GM18873 (cell line): Measurements from ENCODE around the gene SLC25A26.
A peak's percentile ranks its signal among the peaks of the same experiment; 100 is the strongest.

Experiments
- ATAC-seq: cut with Tn5 transposase; IDR thresholded peaks from one replicate; pipeline ENCODE4 v1.9.1; 2021; ENCODE audit warnings: mild to moderate bottlenecking, moderate library complexity, moderate number of reproducible peaks; ENCODE audit not compliant: unreplicated experiment, low FRiP score

Gene SLC25A26

GRCh38 chr3:66392966-66393332 is 172.1 kb downstream of the SLC25A26 start:
- no peak for ATAC-seq

DNA sequence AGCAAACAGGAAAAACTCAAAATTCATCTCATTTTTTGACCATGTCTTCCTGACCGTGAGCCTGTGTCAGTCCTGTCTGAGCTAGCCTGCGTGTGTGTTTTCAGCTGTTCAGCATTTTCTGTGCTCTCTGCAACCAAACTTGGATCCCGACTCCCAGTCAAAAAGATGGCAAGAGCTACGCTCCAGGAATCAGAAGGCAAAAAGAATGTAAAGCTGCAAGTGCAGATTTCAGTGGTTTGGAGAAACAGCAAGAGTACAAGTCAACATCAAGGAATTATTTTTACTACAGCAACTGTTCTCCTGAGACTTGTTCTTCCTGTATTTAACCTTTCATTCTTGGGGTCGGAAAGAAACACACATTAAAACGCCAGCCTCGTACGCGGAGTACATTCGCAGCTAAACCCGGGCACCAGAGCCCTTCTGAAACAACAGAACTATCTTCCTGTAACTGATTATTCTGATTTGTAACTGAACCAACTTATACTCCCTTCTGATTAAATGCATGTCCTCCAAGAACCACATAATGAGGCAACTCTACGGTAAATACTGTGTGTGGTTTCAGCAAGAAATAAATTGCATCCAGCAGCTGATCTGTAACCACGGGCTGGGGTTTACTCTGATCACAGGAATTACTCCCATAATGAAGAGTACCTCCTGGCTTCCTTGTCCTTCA is 172.7 kb downstream of the SLC25A26 start:
- no peak for ATAC-seq

- ATAC-seq, result peak; percentile 83
Measured at GRCh38 chr3:66394019-66394752, 173.4 kb downstream of the SLC25A26 start.

GRCh38 chr3:66394753-66395249 is 174.0 kb downstream of the SLC25A26 start:
- ATAC-seq, result no peak

- no peak for ATAC-seq
Measured at GRCh38 chr3:66395635-66396034, 174.8 kb downstream of the SLC25A26 start.

GRCh38 chr3:66396161-66396760 is 175.5 kb downstream of the SLC25A26 start:
- ATAC-seq, result no peak

- ATAC-seq, result no peak
Measured at GRCh38 chr3:66396888-66397287, 176.1 kb downstream of the SLC25A26 start.

DNA sequence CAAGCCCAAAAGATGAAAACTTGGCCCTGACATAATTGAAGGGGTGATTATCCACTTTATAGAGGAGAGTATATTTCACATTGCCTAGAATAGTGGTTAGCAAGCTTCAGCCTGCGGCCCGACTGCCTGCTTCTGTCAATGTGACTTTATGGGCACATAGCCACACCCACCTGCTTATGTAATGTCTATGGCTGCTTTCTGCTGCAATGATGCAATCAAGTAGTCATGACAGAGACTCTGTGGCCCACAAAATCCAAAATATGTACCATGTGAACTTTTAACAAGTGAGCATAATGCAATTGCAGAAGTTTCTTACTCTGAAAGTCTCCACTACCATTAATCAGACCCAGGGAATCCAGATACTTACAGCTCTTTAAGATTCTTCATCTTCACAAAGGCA is 176.9 kb downstream of the SLC25A26 start:
- no peak for ATAC-seq

- ATAC-seq, result no peak
Measured at GRCh38 chr3:66398228-66399025, 177.6 kb downstream of the SLC25A26 start.

- no peak for ATAC-seq
Measured at GRCh38 chr3:66399529-66400232, 178.9 kb downstream of the SLC25A26 start.

DNA sequence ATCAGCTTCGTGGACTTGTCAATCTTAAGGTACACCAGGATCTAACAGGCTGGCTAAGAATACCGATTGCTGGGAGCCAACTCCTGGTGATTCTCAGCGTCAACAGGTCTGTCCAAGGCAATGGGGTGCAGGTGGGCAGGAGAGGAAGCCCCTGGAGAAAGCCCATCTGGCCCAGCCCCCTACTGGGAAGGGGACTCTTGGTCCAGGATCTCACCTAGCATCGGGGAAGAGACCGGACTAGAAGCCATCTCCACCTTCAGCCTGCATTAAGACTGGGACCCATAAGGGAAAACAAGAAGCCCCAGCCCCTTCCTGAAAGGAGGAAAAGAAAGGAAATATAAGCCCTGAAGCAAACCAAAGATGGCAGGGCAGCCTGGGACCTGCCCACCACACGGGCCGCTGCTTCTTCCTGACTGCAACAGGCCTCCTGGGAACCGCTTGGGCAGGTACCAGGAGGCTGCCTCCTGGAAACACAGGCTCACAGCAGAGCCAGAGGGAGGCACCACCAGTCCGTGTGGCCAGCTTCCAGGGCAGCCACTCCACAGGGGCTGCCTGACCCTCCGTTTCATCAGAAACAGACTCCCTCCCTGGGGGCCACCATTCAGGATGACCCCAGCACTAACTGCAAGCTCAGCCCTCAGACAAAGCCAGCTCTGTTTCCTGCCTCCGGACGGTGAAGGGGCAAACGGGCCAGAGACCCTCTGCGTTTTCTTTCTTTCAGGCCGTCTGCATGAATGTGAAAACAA is 179.8 kb downstream of the SLC25A26 start:
- no peak for ATAC-seq

- no peak for ATAC-seq
Measured at GRCh38 chr3:66401157-66401550, 180.4 kb downstream of the SLC25A26 start.

GRCh38 chr3:66401675-66402491 is 181.1 kb downstream of the SLC25A26 start:
- no peak for ATAC-seq

- ATAC-seq, result no peak
Measured at GRCh38 chr3:66402596-66403290, 181.9 kb downstream of the SLC25A26 start.

DNA sequence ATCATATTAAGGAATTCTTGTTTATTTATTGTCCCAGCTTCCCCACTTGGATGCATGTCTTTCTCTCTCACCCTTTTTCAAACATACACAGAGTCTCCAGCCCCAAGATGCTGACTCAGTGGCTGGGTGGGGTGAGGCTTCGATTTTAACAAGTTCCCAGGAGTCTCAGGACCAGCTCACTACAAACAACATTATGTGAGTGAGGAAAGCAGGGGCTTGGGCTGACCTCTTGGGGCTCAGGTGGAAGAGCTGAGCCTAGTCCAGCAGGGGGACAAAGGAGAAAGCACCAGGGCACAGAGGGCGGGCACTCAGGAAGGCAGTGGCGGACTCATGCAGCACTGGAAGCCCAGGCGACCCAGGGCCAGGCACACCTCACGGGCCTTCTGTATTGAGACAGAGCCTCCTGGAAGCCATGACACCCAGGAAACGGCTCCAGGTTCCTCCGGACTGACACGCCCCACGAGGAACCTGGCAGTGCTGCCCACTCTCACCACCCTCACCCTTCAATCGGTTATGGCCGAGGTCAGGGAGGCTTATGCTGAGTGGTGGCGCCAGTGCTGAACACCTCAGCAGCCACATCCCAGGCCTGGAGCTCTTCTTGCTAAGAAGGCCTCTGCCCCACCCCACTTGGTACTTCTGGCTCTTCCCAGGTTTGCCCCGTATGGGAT is 182.7 kb downstream of the SLC25A26 start:
- no peak for ATAC-seq

DNA sequence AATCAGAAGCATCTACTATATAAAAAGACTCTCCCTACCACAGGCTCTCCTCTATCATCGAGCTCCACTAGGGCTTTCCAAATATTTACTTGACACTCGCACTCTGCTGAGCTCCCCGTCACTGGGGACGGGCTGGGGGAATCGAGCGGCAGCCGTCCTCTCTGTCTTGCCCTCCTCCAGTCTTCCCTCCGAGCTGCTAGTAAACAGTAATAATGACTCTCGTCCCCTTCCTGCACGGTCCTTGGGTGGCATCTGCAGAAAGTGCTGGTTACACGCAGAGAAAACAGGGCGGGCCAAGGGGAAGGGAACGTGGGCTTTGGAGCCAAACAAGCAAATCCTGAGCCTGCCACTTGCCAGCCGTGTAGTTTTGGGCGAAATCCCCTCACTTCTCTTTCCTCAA is 183.4 kb downstream of the SLC25A26 start:
- ATAC-seq, result no peak

DNA sequence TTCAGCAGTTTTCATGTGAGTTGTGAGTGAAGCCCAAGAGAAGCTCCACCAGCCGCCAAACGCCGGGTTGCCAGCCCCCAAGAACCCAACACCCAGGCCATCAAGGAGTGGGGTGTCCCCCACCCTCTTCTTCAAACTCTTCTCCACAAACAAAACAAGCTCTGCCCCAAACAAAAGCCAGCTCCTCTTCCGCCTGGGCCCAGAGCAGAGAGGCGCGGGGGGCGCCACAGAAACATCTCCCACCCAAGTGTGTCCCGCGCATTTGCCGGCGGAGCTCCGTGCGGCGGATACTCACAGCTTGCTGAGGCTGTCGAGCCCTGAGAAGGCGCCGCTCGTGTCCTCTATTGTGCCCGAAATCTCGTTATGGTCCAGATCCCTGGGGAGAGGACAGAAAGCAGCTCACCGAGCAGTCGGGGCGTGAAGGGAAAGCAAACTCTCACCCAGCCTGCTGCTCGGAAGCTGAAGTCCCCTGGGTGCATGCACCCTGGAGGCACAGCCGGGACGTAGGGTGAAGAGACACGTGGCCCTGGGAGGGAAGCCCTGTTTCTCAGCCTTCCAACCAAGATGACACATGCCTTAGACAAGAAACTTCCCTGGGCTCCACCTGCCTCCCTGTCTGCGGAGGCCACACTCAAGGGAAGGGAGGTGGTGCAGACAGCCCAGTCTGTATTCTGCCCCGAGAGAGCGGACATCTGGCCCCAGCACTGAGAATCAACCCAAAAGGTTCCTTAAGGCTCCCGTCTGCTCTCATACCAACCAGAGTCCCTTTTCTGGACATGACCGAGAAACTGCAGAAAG is 184.3 kb downstream of the SLC25A26 start:
- no peak for ATAC-seq
